Epithelial cell of esophagus (primary cell): ENCODE measurements around the gene TMEM107.
A peak's percentile ranks its signal among the peaks of the same experiment; 100 is the strongest.

Experiments
- DNase-seq: peaks from one replicate; pipeline ENCODE4 v3.0.0; 2010; ENCODE audit warnings: low read depth
- H3K4me3 ChIP-seq: 2 replicates; pipeline ENCODE4 v1.5.1; 2011; ENCODE audit warnings: mild to moderate bottlenecking, low read length, control low read depth
- TF ChIP-seq, protein P1 (sequence below): IDR thresholded peaks from 2 replicates; pipeline ENCODE4 v1.5.1; 2011; ENCODE audit warnings: low read depth, mild to moderate bottlenecking, low read length, control low read depth, inconsistent platforms; ENCODE audit not compliant: insufficient read depth; ENCODE audit errors: missing control alignments

Gene TMEM107

DNA sequence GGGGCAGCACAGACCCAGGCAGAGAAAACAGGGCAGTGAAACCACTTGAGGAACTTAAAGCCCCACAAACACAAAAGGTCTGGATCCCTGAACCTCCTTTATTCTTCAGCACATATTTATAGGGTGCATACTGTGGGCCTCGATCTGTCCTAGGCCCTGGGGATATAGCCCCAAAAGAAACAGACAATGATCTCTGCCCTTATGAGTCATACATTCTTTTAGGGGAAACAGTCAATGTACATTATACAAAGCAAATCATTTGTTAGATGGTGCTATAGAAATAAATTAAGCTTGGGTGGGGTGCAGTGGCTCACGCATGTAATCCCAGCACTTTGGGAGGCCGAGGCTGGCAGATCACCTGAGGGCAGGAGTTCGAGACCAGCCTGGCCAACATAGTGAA, 42.2 kb downstream of the TMEM107 start:
- H3K4me3 ChIP-seq: no peak overlapping the region
- TF ChIP-seq, protein P1, sequence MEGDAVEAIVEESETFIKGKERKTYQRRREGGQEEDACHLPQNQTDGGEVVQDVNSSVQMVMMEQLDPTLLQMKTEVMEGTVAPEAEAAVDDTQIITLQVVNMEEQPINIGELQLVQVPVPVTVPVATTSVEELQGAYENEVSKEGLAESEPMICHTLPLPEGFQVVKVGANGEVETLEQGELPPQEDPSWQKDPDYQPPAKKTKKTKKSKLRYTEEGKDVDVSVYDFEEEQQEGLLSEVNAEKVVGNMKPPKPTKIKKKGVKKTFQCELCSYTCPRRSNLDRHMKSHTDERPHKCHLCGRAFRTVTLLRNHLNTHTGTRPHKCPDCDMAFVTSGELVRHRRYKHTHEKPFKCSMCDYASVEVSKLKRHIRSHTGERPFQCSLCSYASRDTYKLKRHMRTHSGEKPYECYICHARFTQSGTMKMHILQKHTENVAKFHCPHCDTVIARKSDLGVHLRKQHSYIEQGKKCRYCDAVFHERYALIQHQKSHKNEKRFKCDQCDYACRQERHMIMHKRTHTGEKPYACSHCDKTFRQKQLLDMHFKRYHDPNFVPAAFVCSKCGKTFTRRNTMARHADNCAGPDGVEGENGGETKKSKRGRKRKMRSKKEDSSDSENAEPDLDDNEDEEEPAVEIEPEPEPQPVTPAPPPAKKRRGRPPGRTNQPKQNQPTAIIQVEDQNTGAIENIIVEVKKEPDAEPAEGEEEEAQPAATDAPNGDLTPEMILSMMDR: no peak
- no peak for DNase-seq

DNA sequence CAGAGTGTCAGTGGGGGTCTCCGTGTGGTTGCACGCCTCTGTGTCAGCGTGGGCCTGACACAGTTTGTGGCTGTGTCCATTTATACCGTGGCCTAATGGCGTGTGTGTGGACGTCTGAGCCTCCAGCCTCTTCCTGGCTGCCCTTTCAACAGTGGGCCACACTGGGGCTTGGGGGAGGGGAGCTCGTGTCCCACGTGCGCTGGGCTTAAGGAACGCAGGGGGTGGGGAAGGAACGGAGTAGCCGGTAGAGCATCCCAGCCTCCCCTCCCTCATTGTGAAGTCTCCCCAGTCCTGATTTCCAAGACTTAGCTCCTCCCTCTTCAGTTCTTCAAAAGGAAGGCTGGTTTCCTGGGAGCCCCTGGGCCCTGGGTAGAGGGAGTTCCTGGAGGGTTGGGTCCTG, 42.8 kb downstream of the TMEM107 start:
- TF ChIP-seq, protein P1: no peak
- no peak for DNase-seq
- H3K4me3 ChIP-seq: no peak overlapping the region

DNA sequence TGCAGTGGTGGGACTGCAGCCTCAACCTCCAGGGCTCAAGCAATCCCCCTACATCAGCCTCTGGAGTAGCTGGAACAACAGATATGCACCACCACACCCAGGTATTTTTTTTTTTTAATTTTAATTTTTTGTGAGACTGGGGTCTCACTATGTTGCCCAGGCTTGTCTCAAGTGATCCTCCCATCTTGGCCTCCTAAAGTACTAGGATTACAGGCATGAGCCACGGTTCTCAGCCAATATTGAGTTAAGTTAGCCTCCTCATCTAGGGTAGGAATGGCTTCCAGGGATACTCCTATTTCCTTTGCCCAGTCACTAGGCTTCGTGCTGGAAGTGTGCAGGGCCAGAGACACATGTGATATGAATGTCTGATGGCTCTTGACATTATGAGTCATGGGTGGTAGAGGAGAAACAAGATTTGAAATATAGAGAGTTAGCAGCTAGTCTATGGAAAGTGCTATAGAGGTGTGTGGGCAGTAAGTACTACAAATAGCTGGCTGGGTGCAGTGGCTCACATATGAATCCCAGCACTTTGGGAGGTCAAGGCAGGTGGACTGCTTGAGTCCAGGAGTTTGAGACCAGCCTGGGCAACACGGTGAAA, 44.2 kb downstream of the TMEM107 start:
- DNase-seq: peak; percentile 63
- H3K4me3 ChIP-seq: no peak overlapping the region
- TF ChIP-seq, protein P1: no peak

DNA sequence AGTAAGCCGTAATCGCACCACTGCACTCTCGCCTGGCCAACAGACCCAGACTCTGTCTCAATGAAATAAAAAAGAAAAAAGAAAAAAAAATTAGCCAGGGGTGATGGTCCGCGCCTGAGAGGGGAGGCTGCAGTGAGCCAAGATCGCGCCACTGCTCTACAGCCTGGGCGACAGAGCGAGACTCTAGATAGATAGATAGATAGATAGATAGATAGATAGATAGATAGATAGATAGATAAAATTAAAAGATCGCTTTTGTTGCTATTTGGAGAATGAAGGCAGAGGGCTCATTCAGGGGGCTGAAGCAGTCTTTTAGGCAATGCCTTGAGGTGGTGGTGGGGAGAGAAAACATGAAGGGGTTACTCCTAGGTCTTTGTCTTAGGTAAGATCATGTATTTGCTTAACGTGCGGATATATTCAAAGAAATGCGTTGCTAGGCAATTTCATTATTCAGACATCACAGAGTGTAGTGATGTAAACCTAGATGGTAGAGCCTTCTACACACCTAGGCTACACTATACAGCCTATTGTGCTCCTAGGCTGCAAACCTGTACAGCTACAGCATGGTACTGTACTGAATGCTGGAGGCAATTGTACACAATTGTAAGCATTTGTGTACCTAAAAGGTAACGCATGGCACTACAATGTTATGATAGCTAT, 47.9 kb downstream of the TMEM107 start:
- H3K4me3 ChIP-seq: no peak overlapping the region
- DNase-seq: no peak
- TF ChIP-seq, protein P1: no peak

DNA sequence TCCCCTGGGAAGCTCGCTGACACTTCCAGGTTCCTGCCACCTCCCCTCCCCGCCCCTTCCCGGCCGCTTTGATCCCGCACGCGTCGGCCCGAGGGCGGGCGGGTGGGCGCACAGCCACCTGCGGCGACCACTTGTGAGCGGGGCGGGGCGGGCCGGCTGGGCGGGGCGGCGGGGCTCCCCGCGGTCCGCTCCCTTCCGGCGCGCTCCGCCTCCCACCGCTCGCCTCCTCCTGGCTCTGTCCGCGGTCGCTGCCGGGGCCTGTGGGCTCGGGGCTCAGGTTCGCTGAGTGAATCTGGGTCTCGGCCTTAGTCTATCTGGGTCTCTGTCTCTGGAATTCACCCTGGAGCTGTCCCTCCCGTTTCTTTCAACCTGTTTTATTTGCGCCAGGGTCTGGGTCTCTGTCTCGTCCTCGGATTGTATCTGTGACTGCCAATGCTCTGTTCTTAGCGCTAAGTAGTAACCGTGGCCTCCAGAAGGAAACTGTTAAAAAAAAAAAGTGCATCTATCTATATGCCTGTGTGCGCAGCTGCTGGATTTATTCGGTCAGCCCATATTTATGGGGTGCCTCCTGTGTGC, 49.6 kb downstream of the TMEM107 start:
- TF ChIP-seq, protein P1: no peak
- no peak for DNase-seq
- H3K4me3 ChIP-seq: peak overlapping the region; percentile 80

DNA sequence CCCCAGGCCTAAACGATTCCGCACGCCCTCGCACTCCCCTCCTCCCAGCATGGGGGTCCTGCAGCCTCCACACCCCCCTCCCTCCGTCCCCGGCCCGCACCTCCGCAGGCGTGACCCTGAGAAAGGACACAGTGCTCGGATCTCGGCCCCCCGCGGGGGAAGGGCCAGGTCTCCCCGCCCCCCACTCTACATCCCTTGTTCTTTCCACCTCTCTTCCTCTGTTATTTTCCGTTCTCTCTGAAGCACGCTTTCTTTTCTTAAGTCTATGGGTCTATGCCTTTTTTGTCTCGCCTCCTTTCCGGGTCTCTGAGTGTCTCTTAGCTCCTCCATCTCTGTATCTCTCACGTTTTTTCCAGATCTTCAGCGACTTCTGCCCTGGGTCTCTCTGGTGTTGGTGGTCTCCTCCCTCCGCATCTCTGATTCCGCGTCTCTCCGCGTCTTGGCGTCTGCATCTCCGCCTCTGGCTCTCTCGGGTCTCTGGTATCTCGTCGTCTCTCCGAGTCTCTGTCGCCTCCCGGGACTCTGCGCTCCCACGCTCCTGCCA, 50.2 kb downstream of the TMEM107 start:
- peak overlapping the region; percentile 80 for H3K4me3 ChIP-seq
- TF ChIP-seq, protein P1: no peak
- no peak for DNase-seq
